GM12865 (cell line): ENCODE measurements around the gene AKR1A1.
"Not testable (repeated sequence)": the region's sequence is repeated elsewhere in the genome, so short reads cannot be mapped to it uniquely, and the experiment has no call there.

Experiments
- DNase-seq: peaks from one replicate; pipeline ENCODE4 v3.0.0; 2010; ENCODE audit warnings: low read depth
- H3K4me3 ChIP-seq: 2 replicates; pipeline ENCODE4 v1.5.1; 2011; ENCODE audit warnings: mild to moderate bottlenecking, low read depth, low read length, control low read depth
- CTCF ChIP-seq: IDR thresholded peaks from 2 replicates; pipeline ENCODE4 v1.5.1; 2011; ENCODE audit warnings: low read length, control low read depth, low read depth, inconsistent platforms; ENCODE audit not compliant: insufficient read depth; ENCODE audit errors: missing control alignments

AKR1A1 gene

GRCh38 chr1:45585110-45585426 is 34.4 kb downstream of the AKR1A1 start:
- TF ChIP-seq CTCF, result no peak
- peak overlapping the region; percentile 98 for H3K4me3 ChIP-seq
- no peak for DNase-seq

GRCh38 chr1:45585496-45586075 is 35.0 kb downstream of the AKR1A1 start:
- no peak for TF ChIP-seq CTCF
- H3K4me3 ChIP-seq, result peak overlapping the region; percentile 98
- peak; percentile 17 for DNase-seq

GRCh38 chr1:45586769-45587168 is 36.1 kb downstream of the AKR1A1 start:
- TF ChIP-seq CTCF, result no peak
- peak overlapping the region; percentile 98 for H3K4me3 ChIP-seq
- DNase-seq, result no peak

DNA sequence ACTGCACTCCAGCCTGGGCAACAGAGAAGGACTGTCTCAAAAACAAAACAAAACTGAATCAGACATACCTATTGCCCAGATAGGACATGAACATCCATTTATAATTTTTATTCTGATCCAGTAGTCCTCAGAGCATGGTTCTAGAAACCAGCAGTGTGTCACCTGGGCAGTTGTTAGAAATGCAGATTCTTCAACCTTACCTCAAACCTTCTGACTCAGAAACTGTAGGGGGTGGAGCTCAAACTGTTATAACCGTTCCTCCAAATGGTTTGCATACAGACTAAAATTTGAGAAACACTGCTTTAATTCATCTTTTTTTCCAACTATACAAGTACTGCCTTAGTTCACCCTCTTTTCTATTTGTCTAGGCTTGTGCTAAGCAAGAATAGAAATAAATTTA is 39.2 kb downstream of the AKR1A1 start:
- DNase-seq, result no peak
- H3K4me3 ChIP-seq, result no peak overlapping the region
- no peak for TF ChIP-seq CTCF

- no peak overlapping the region for H3K4me3 ChIP-seq
- no peak for DNase-seq
- TF ChIP-seq CTCF, result no peak
Measured at GRCh38 chr1:45594412-45594811, 43.8 kb downstream of the AKR1A1 start.

DNA sequence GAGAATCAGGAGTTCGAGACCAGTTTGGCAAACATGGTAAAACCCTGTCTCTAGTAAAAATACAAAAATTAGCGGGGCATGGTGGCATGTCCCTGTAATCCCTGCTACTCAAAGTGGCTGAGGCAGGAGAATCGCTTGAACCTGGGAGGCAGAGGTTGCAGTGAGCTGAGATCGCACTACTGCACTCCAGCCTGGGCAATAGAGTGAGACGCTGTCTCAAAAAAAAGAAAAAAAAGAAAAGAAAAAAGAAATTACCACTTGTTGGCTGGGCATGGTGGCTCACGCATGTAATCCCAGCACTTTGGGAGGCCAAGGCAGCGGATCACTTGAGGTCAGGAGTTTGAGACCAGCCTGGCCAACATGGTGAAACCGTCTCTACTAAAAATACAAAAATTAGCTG is 46.1 kb downstream of the AKR1A1 start:
- DNase-seq, H3K4me3 ChIP-seq: not testable (repeated sequence)

GRCh38 chr1:45604239-45604638 is 53.6 kb downstream of the AKR1A1 start:
- no peak overlapping the region for H3K4me3 ChIP-seq
- TF ChIP-seq CTCF, result no peak
- DNase-seq, result no peak
